HuH-7.5 (cell line): ENCODE data around the gene EML2.
"Not testable (repeated sequence)": the region's sequence is repeated elsewhere in the genome, so short reads cannot be mapped to it uniquely, and the experiment has no call there.

Source experiments
- DNase-seq: peaks from one replicate; pipeline ENCODE4 v3.0.0; 2011; ENCODE audit warnings: low spot score

Gene EML2

DNA sequence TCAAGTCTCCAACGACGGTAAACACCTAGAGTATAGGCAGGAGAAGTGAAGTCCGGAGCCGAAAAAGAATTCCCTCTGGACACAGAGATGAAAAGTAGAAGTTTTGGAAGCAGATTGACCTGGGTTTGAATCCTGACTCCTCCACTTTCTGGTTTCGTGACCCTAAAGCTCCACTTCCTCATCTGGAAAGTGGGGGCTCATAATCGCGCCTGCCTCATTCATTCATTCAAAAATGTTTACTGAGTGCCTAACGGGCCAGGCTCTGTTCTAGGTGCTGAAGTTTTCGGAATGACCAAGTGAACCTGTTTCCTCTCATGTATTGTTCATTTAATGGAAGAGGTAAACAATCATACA is 7.1 kb upstream of the EML2 start:
- no peak for DNase-seq

DNA sequence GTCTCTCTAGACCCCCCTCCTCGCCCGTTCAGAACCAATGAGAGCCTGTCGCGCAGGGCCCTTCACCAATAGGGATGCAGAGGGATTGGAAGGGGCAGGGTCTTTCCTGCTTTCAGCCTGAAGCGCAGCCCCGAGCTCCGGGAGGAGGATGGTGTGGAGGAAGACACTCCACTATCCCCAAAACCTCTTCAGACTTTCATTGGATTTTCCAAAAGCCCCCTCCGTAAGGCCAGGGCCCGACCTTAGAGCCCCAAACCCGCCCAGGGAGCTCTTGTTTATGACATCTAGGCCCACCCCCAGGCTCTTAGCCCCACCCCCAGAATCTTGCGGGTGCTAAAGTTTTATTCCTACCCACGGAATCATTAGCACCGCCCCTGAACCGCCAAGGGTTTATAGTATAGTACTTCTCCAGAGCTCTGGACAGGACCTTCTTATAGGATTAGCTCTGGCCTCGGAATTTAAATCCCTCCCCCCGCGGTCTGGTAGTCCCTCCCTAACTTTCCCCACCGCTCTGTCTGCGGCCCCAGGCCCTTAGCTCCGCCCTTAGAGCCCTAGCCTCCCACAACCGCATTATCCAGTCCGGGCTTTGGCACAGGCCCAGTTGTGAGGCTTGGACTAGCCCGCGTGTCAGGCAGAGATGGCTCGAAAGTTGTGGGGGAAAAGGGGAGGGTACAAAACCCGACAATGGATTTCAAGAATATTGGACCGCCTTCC is 6.6 kb upstream of the EML2 start:
- peak; percentile 69 for DNase-seq

DNA sequence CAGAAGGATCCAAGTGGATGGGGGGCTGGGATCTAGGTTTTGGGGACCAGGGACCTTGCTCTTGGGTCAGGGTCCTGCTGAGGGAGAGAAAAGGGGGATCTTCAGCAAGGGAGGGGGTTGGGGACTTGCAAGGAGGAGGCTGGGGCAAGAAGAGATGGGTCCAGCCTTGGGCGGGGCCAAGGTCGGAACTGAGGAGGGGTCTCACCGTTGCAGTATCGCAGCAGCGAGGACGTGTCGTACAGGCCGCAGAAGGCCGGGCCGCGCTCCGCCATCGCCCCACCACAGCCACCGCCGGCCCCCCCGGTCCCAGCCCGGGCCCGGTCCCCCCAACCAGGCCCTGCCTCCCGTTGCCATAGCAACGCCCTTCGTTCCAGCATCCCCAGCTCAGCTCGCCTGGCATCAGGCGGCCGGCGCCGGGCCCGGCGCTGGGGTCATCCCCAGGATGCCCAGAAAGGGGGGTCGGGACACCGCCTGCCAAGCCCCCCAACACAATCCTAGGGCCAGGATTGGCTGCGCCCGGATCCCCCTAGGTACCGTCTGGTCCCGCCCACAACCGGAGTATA is 6.0 kb upstream of the EML2 start:
- DNase-seq = no peak

DNA sequence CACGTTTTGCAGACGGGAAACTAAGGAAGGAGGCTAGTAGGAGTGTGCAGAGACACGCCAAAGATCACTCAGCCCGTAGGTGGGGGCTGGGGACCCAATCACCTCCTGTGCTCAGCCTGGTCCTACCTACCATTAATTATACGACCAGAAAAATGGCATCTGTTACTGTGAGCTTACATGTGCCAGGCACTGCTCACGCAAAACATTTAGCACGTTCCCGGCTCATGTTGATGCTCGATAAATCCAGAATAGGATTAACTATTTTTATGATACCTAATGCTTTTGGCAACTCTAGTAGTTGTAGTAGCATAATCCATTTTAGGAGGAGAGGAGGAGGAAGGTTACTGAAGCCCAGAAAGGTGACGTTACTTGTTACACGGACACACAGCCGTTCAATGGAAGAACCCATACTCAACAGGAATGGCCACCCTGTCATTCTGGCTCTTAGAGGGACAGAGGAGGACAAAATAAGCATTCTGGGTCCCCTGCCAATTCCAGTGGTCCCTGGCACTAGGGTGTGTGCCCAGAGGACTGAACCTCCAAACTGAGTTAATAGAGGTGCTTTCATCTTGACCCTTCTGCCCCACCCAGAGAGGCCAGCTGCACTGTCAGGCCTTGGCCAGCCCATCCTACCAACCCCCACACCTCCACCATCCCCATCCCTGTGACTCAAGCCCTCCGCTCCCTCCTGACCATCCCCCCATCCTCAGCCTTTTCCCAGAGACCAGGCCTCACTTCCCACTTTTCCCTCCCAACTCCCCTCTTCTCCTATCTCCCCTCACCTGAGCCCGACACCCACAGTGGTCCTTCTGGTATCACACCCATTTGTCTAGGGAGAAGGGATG is 5.0 kb upstream of the EML2 start:
- no peak for DNase-seq

DNA sequence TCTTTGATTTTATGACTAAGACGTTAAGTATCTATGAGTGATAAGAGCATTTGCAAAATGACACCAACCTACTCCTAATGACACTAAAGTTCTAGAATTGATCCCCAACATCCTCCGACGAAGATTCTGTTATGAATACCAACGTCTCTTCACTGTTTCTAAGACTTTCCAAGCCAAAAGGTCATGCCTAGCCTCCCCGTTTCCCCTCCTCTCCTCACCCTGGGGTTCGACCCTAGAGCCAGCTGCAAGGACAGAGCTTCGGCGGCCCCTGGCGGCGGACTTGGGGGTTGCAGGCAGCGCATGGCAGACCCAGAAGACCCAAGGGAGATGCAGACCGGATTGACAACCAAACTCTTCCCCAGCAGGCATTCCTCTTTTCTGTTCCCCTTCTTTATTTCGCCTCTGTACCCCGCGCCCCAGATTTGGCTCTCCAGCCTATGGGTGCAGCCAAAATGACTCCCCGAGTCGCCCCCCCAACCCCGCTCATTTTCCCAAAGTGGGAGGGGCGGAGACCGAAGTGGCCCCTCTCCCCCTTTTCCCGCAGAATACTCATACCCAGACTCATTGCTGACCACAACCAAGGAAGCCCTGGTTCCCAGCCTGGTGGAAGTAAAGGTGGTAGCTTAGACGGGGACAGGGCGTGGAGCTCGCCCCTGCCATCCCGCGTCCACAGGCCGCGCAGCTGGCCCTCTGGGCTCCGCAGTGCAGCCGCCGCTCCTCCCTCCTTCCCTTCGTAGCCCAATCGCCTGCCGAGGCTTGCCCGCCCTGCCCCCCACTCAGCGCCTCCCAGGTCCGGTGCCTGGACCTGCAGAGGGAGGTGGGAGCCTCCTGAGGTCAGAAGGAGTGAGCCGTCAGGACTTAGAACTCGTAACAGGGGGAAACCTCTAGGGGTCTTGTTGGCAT is 4.1 kb upstream of the EML2 start:
- DNase-seq = peak; percentile 98

DNA sequence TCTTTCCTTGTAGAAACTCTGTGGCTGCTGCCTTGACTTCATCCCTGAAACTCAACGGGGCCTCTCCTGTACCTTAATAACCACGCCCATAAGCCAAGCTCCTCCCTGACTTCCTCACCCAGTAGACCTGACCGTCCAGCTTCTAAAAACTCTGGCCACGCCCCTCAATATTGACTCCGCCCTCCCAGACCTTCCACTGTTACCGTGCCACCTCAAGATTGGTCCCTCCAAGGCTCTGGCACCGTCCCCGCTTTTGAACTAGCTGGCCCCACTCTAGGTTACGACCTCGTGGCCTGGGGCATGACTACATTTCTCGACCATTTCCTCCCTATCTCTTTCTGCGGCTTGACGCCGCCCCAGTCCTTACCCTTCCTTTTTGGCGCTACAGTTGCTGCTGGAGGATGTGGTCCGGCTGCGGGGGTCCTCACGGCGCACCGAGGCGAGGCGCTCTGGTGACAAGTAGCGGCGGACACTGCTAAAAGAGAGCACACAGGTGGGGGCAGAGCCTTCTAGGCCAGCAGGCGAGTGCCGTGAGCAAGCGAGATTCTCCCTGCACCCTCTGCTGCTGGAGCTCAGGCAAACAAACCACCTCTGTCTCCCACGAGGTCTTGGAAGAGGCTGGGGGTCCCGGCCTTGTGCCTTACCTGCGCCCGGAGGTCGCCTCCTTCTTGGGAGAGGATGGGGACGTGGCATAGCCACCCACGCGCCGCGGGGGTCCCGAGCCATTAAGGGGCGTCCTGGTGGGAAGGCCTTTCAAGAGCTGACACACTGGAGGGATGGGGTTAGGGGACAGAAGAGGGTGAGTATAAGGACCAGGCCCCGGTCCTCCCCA is 2.3 kb upstream of the EML2 start:
- peak; percentile 95 for DNase-seq

DNA sequence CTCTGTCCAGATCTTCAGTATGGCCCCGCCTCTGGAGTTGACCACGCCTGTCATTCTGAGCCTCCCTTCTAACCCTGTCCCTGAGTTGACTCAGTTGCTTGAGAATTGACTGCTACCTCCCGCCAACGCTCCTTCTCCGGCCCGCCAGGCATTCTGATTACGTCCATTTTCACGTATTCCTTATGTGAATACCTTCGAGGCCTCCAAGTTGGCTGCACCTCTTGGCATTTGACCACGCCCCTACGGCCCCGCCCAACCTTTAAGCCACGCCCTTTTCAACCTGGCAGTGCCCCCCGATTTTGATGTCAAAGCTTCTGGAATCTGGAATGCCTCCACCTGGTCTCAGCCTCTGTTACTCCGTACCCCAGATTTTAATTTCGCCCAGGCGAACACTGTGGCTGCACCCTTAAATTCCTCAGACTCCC is 1.7 kb upstream of the EML2 start:
- no peak for DNase-seq

DNA sequence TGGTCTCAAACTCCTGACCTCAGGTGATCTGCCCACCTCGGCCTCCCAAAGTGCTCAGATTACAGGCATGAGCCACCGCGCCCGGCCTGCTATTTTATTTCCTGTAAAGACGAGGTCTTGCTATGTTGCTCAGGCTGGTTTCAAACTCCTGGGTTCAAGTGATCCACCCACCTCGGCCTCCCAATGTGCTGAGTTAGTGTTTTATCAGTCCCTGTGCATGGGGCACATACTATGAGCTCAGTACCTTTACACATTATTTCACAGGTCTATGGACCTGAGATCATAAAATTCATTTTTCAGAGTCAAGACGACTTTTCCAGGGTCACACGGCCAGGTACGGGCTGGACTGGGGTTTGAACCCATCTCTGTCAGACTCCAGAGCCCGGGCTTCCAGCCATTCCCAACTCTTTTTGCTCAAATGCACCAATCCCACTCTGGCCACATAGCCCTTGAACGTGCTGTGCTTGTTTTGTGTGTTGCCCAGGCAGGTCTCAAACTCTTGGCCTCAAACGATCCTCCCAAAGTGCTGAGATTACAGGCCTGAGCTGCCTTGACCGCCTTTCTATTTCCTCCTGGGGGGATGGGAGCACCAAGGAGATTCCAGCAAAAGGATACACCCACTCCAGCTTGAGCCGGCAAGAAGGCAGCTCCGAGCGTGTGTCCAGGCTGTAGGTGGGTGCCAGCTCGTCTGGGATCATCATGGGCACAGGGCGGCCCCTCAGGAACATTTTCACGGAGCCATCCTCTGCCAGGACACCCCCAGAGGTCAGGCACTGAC is 1.1 kb downstream of the EML2 start:
- no peak for DNase-seq

DNA sequence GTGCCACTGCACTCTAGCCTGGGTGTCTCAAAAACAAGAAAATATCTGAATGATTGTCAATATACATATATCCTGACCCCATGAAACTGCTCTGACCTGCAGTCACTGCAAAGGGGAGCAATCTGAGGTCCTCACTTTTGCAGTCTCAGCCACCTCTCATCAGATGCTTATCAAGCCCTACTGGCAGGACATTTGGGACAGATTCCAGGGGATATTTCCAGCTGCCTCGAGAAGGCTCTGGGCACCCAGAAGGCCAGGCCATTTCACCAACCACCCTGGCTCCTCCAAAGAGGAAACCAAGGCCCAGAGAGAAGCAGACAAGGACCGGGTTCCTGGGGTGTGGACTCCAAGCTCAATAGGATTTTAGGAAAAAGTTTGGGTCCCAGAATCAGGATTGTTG is 2.3 kb downstream of the EML2 start:
- DNase-seq = no peak

DNA sequence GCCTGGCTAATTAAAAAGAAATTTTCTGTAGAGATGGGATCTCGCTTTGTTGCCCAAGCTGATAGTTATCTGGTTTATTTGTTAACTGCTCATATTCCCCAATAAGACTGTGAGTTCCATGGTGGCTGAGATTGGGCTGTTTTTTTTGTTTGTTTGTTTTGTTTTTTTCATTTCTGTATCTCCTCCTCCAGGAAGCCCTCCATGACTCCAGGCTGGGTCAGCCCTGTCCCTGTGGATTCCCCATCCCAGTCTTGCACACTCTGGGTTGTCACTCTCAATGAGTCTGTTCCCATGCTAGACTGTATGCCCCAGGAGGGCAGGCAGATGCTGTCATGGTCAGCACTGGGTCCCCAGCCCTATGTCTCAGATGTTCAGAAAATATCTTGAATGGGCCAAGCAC is 2.9 kb downstream of the EML2 start:
- no peak for DNase-seq

DNA sequence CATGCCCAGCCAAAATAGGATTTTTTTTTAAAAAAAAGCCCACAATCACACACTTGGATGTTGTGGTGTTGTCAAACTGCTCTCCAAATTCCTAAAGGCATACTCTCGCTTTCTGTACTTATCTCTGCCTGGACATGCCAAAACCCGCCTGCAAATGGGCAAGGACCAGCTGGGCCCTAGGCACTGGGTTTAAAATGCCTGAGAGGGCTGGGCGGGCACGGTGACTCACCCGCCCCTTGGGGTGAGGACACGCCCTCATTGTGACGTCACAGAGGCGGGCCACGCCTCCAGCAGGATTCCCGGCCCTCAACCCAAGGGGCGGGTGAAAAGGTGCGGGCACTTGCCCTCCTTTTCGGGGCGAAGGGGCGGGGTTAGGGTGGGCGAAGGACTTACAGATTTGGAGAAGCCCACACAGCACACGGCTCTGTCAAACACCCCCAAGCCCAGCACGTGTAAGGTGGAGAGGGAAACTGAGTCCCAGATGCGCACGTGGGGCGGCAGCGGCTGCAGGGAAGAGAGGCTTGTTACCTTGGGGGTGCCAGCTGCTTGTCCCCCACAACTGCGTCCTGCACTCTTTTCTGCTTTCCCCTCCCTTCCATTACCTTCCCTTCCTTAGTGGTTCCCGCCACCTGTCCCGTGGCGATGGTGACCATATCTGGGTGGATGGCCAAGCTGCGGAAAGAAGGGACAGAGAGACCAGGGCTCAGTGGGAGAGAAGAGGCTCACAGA is 6.6 kb downstream of the EML2 start:
- no peak for DNase-seq

DNA sequence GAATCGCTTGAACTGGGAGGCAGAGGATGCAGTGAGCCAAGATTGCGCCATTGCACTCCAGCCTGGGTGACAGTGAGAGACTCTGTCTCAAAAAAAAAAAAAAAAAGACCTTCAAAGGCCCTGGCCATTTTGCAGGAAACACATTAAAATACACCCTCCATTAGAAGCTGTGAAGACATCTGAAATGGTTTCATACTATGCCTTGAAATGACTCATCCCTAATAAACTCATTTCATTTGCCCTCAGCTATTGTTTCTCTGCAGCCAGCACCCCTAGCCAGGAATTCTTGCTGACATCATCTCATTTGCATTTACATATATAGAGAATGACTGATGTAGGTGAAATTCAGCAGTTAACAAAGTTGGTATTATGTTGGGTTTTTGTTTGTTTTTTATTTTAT is 8.7 kb downstream of the EML2 start:
- no peak for DNase-seq

DNA sequence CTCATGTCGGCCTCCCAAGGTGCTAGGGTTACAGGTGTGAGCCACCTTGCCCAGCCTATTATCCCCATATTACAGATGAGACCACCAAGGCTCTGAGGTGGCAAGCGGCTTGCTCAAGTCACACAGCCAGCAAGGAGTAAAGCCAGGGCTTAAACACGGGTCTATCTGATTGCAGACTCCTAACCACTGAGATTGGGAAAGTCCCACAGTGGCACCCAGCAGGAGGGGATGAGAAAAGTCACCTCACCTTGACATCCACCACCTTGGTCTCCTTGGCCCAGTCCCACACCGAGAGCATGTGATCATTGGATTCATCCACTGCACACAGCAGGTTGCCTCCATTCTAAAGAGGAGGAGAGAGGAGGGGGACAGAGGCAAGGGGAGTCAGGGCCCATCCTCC is 9.5 kb downstream of the EML2 start:
- no peak for DNase-seq

DNA sequence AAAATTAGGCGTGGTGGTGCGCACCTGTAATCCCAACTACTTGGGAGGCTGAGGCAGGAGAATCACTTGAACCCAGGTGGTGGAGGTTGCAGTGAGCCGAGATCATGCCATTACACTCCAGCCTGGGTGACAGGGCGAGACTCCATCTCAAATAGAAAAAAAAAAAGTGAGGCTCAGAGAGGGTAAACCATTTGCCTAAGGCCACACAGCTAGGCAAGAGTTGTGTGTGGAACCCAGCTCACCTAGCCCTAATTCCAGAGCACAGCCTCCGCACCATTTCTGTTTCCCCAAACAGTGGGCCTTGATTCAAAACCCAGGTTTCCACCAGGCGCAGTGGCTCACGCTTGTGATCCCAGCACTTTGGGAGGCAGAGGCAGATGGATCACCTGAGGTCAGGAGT is 11.0 kb downstream of the EML2 start:
- DNase-seq = not testable (repeated sequence)

DNA sequence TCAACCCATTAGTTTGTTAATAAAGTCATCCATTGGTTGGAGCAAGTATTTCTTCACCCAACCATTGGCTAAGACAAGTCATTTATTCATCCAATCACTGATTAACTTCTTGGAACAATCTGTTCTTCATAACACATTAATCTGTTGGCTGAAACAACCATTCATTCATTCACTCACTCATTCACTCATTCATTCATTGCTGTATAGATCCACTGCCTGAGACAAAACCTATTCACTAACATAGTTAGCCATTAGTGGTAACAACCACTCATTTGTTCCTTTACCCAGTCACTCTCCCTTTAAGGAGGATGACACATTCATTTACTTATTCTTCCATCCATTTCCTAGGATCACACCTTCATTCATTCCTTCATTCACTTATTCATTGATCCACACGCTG is 15.2 kb downstream of the EML2 start:
- DNase-seq = no peak

DNA sequence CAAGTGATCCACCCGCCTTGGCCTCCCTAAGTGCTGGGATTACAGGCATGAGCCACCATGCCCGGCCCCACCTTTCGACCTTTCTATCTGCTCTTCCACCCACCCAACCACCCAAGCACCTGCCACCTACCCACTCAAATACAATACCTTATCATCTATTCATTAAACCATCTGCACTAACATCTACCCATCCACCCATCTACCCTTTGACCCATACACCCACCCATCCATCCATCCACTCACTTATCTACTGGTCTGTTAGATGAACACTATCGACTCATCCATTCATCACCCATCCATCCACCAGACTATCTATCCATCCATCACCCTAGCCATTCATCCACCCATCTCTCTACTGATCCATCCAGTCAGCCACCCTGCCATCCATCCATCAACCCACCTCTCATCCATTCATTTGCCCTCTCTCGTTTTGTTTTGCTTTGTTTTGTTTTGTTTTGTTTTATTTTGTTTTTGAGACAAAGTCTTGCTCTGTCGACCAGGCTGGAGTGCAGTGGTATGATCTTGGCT is 17.2 kb downstream of the EML2 start:
- DNase-seq = no peak

DNA sequence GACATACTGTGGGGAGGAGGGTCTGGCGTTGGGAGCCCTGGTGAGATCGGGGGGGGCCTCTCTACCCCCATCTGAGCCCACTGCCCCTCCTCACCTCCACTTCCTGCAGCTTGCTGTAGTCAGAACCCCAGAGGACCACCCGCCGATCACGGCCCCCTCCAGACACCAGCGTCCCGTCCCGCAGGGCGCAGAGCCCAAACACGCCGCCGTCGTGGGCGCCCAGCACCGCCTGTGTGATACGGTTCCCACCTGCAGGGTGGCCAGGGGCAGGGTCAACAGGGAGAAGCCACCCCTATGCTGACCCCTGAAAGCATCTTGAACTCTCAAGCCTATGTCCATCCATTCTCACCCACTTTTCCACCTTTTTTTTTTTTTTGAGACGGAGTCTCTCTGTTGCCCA is 17.8 kb downstream of the EML2 start:
- DNase-seq = no peak

DNA sequence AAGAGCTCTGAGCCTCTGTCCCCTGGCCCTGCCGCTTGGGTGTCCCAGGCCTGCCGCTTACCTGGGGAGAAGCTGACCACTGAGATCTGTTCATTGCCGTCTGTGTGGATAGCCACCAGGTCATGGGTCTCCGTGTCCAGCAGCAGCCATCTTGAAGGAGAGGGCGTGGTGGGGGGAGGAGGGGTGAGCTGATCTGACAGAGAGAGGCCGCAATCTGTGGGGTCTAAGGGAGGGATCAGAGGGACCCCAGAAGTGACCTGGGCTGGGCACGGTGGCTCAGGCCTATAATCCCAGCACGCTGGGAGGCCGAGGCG is 22.5 kb downstream of the EML2 start:
- DNase-seq = no peak

DNA sequence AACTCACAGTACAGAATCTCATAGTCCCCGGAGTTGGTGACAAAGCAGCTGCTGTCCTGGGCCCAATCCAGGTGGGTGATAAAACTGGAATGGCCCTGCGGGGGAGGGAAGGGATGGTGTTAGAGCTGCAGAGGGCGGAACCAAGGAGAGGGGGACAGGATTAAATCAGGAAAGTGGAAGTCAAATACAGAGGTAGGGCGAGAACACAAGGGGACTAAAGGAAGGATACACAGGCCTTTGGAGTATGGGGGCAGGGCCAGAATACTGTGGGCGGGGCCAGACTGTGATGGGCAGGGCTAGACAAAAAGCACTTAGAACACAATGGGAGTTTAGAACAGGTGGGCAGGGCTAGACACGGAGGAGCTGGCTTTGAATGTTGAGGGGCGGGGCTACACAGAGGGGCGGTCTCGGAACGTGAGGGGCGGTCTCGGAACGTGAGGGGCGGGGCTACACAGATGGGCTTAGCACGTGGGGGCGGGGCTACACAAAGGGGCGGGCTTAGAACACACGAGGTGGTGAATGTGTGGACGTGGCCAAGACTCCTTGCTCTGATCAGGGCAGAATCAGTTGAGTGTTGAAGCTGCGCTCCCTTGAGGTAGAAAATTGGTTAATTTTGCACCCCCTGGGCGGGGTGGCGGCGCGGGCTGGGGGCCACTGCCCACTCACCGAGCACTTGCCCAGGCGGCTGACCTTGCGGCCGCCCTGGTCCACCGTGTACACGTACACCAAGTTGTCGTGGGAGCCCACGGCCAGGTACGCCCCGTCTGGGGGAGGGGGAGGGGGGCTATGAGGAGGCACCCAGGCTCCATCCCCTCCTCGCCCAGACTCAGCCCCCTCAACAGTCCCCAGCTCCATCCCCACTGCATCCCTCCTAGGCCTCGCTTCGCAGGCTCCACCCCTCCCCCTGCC is 23.1 kb downstream of the EML2 start:
- no peak for DNase-seq
